DMS 273 treated with DMSO at 0.1 percent for 48 hours (cell line): ENCODE results near the gene JUN.

Experiments
- DNase-seq: peaks from one replicate; lab custom pipeline; 2025; lab: John Stamatoyannopoulos, UW

JUN gene

DNA sequence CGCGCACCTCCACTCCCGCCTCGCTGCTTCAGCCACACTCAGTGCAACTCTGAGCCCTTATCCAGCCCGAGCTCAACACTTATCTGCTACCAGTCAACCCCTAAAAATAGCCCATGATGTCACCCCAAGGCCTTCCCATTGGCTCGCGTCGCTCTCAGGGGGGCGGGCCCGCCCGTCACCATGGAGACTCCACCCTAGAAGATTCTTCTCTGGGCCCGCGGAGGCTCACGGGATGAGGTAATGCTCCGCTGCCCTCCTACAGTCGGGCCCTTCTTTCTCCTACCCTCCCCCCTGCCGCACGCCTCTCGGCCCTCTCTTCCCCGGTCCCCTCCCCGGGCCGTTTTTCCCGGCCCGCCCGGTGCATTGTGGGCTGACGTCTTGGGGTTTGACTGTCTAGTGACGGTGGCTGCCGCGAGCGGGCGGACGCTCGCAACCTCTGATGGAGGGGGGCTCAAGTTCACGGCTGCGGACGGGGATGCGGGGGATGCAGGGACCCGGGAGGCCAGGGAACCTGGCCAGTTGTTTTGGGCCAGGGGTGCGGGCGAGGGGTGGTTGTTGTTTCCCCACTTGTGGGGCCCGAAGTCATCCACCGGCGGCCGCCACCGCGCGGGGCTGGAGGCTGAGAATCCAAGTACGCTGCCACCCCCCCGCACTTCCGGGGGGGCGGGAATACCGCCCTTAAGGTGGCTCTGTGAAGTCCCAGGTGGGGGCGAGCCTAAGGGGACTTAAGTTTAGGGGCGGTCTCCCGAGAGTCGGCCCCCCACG lies at the start of gene JUN:
Gene JUN, minus strand, starts transcription at position 55 of the 765 bp plus-strand sequence. CDS start 977 bp downstream, outside the sequence.
- peak; percentile 98 for DNase-seq

DNA sequence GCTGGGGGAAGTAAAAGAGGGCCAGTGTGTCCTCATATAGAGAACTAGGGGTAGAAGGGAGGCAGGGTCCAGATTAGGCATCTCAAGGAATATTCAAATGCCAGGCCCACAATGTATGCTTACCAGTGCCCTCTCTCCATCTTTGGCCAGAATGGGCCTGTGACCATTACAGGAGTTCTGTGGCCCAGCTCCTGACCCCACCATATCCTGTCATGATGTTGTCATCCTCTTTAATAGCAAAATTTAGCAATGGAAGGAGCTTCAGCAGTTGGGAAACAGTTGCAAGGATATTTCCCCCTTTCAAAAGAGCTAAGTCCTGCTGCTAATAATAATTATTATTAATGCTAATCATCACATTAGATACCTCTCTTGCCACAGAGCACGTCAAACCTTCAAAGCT lies 49.3 kb upstream of the JUN start:
- no peak for DNase-seq

DNA sequence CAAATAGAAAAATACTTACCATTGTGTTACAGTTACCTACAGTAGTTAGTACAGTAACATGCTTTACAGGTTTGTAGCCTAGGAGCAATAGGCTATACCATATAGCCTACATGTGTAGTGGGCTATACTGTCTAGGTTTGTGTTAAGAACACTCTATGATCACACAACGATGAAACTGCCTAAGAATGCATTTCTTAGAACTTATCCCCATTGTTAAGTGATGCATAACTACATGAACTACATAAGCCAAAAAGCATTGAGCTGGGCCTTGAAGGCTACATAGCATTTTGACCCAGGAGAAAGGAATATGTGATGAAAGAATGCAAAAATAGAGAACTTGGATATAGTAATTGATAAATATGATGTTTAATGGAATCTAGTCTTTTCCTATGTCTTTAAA lies 46.4 kb upstream of the JUN start:
- DNase-seq: no peak

DNA sequence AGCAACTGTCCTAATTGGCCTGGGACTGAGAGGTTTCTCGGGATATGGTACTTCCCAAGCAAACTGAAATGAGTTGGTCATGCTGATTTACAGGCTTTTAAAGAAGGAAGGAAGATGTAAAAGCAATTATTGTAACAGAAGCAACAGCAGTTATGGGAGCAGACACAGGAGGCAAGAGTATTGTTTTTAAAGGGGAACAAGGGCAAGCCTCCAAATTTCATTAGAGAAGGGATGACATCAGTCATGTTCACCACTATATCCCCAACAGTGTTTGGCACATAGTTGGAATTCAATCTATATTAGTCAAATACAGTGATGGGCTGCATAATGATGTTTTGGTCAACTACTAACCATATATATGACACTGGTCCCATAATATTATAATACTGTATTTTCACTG lies 46.0 kb upstream of the JUN start:
- no peak for DNase-seq

DNA sequence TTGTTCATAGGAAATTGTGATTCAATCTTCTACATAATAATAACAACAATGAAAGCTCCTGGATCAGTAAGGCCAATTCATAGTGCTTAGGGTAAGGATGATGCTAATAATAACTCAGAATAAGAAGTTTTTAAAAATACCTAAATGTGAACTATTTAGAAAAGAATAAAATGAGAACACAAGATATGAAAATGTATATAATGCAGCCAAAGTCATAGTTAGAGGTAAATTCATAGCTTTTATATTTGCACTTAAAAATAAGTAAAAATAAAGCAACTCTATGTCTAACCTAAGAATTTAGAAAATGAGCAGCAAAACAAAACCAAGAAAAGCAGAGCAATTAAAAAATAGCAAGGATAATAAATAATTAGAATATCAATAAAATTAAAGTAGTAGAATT lies 43.5 kb upstream of the JUN start:
- DNase-seq: no peak

DNA sequence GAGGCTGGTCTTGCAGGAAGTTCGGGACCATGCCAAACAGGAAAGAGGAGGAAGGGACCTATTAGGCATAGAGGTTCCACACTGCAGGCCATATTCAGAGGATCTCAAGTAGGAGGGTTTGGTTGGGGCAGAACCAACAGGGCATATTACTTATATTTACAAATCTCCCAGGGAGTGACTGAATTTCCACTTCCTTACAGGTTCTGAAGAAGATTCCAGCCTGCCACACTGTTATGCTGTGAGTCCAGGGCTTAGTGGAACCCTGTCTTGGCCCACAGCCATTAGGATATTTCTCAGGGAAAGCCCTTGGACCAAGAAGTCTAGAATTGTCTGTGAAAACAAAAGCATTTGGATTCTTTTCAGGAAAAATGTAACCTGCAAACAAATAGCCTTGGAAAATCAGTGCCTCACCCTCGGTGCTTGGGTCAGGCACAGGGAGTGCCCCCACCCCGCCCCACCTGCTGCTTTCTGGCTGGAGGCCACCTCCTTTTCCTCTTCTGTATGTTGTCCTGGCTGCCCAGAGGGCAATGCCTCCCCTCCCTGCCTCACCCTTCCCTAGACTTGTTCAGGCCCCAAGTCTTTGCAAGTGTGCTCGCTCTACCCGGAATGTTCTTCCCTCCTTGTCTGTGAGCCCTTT lies 41.0 kb upstream of the JUN start:
- DNase-seq: no peak

DNA sequence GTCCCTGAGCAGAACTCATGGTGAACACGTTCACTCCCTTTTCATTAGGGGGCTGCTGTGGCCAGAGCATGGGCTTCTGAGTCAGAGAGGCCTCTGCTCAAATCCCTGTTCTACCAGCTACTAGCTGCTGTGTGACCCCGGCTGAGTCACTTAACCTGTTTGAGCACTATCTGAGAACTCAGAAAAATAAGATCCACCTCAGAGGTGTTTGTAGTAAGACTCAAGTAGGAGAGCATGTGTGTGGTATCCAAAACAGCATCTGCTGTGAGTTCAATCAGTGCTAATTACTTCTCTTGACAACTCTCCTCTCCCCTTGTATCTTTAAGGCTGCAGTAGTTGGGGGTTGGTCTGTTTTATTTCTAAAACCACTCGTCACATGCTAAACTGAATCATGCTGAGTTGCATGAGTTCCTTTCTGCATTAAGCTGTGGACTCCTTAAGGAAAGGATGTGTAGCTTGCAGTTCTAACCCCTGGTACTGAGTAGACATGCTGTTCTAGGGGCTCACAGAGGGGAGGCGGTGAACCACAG lies 39.7 kb upstream of the JUN start:
- DNase-seq: no peak

DNA sequence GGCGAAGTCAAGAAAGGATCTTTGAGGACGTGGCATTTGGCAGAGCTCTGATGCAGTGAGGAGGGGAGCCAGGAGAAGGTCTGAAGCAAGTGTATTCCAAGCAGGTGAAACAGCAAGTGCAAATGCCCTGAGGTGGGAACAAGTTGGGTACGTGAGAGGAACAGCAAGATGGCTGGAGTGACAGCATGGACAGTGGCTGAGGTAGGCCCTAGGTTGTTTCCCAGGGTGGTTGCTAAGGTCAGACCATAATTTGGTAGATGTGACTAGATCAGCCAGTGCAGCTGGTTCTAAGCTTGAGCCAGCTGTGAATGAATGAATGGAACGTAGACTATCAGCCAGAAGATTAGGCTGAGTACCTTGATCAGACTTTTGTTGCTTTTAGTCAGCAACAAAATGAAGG lies 37.5 kb upstream of the JUN start:
- no peak for DNase-seq

DNA sequence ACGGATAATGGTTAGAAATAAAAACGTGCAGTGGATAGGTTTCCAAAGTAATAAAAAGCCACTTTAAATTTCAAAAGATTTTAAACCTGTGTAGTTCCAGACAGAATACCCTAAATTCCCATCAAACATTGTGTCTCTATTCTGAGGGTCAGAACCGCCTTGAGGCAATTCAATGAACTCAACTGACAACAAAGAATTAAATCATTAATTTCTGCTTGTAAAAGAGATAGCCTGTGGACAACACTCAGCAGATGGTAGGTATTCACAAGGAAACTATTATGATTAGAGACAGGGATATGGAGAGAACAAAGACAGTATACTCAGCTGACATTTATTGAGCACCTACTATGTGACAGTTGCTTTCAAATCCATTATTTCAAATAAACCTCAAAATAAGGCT lies 35.1 kb upstream of the JUN start:
- DNase-seq: no peak

DNA sequence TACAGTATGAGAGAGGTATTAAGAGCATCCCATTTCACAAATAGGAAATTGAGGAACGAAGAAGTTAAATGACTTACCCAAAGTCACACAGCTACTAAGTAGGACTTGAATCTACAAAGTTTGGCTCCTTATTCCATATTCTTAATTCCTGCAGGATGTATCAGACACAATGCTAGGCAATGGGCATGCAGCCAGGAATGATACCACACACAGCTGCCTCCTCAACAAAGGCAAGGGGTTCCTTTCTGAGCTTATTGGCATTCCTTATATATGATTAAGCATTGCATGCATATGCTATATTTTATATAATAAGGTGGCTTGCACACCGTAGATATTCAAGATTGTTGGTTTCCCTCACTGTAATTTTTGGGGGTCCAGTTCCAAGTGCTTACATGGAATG lies 34.2 kb upstream of the JUN start:
- no peak for DNase-seq

DNA sequence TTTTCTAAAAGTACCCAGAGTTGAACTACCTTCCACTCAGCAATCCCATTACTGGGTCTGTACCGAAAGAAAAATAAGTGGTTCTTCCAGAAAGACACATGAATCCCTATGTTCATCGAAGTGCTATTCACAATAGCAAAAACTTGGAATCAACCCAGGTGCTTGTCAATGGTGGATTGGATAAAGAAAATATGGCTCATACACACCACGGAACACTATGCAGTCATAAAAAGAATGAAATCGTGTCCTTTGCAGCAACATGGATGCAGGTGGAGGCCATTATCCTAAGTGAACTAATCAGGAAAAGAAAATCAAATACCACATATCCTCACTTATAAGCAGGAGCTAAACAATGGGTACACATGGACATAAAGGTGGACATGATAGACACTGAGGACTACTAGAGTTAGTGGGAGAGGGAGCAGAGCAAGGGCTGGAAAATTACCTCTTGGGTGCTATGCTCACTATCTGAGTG lies 32.9 kb upstream of the JUN start:
- DNase-seq: no peak

DNA sequence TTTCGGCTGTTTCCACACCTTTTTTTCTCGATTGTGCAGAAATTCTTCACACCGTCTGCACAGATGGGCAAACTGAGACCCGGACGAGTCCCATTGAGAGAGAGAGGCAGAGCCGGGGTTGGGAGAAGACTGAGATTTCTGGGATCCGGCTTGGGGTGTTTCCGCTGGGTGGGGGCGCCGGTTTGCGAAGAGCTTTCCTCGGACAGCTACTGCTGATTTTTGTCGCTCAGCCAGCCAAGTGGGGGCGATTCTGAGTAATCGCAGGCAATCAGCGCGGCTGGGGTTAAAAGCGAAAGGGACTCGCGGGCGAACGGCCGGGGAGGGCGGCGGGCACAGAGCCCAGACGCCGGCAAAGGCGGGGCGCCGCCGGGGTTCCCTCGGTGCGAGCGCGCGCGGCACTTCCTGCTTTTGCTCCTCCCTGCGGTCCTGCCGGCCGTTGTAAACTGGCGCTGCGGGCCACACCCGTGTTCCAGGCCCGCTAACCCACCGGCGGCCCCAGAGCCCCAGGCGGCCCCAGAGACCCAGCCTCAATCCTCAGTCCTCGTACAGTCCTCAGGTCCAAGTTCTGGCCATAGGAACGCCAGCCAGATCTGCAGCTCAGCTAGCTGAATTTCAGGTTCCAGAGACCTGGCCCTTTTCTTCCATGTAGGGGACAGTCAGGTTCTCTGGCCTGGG lies 32.4 kb upstream of the JUN start:
- peak; percentile 75 for DNase-seq

DNA sequence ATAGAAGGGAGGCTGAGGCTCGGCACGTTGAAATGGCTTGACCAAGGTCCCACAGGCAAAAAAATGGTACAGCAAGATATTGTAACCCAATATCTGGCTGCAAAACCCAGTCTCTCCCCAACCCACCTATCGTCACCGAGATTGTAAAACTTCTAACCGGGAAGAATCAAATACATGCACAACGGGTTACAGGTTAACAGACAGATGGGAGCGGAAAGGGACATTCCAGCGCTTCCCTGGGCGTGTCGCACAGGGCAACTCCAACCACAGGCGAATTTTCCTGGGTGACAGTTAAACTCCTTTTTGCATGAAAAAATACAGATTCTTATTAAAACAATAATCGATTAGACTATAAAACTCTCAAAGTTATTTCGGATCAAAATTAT lies 31.8 kb upstream of the JUN start:
- DNase-seq: no peak

DNA sequence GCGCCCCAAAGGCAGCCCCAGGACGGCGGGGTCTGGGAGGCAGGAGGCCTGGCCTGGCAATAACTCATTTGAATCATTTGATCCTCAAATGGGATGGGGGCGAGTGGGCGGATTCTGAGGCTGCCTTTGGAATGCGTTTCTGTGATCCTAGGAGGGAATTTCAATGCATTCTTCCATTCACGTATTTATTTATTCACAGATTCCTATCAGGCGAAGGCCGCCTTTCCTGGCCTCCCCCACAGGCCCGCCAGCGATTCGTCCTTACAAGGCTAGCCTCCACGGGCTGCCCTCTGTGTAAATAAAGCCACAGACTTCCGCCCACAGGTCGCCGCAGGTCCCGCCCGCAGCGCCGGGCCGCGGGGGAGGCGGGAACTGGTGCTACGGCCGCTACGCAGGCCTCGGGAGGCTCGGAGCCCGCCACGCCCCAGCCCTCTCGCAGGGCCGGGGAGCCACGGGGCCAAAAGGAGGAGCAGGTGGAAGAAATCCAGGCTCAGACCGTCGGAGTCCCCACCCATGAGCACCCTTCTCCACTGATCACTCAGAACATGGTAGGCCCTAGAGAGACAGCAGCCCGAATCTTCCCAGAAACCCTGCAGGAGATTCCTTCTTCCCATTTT lies 31.3 kb upstream of the JUN start:
- no peak for DNase-seq

DNA sequence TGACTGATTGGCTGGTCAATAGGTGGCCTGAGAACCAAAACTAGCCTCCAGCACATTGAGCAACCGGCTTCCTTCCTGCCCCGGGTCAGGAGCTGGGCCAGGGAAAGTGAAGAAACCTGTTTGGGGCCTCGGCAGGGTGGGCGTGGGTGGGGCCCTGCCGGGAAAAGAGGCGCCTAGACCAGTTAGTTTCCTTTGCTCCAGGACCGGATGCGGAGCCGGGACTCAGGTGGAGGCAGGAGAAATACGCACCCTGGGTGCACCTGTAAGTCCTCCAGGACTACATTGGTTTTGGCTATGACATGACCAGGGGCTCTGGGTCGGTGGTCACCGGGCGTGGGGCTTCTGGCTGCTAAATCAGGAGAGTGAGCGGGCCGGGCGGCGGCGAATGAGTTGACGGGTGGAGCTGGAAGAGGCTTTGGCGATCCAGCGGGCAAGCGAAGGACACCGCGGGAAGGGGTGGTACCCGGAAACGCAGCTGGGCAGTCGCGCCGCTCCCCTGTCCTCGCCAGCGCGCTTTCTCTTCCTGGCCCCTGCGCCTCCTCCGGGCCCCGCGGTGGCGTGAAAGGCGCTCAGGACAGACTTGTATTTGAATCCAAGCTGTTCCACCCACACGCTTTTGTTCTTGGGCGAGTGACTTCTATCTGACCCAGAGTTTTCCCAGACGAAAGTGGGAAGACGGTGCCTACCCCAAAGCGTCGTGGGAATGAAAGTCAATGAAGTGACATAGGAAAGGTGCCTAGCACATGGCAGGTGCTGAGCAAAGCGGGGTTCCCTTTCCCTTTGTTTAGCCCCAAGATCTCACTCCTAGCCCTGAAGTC lies 30.6 kb upstream of the JUN start:
- DNase-seq: no peak

DNA sequence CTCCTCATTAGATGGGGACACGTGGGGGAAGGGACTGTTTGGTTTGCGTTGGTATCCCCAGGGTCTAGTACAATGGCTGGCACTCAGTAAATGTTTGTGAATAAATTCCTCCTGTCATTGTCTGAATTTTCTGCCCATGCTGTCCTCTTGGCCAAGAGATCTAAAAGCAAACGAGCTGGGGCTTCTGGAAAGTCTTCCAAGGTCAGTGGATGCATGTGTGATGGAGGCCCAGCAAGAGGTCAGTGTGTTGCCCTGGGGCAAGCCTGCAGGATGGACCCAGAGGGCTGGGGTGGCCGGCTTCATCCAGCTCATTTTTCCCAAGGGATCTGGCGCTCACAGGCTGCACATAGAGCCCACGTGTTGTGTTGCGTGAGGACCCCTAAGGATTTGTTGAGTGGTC lies 30.0 kb upstream of the JUN start:
- no peak for DNase-seq

DNA sequence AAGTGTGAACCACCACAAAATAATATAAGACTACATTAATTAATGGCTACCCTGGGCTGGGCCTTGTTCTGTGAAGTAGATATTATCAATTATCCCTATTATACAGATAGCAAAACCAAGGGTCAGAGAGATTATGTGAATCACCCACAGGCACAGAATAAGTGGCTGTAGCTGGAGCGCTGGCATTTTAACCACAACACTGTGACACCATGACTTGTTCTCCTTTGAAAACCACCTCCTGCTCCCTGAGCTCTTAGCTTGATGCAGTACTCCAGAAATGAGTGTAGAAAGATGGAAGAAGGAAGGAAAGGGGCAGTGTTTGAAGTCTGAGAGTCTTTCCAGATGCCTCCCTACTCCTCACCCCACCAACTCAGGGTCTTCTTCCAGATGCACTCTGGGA lies 29.5 kb upstream of the JUN start:
- DNase-seq: no peak

DNA sequence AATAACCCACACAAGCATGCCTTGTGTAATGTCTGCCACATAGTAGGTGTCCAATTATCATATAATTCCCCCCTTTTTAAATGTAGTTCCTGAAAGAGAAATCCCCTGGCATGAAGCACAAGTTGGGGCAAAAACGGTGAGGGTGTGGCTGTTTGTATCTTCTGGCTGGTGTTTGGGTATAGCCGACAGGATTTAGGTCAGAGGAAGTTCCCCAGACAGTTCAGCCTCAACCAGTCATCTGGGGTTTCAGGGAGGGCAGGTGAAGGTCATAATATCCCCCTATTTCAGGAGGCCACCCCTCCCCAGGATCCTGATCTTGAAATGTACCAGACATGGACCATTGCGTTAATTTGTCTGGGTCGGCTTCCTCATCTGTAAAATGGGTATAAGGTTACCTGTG lies 29.1 kb upstream of the JUN start:
- DNase-seq: no peak

DNA sequence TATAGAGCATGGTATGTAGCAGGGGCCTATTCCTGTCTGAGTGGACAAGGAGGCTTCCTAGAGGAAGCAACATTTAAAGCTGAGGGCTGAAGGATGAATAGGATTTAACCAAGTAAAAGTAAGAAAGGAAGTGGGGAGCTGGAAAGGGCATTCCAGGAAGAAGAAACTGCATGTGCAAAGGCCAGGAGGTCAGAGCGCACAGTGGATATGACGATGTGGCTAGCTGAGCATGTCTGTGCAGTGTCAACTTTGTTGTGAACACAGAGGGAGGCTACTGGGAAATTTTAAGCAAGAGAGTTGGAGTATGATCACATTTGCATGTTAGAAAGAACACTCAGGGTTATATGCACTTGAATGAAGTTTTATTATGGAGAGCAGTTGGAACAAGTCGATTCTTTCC lies 28.6 kb upstream of the JUN start:
- DNase-seq: no peak

DNA sequence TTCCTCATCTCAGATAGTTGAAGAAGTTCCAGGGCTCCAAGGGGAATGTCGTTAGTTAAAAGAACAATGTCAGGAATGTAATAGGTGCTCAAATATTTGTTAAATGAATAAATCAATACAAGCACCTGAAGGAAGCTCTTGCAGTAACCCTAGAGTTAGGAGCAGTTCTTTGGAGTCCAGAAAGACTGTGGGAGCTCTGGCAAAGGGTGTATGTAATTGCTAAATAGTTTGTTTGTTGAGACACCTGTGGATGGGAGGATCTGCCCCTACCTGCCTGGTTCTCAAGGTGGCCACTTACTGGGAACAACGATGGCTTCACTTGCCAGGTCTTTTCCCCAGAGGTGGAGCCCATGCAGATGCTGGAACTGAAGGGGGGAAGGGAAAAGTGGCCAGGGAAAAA lies 27.5 kb upstream of the JUN start:
- no peak for DNase-seq

DNA sequence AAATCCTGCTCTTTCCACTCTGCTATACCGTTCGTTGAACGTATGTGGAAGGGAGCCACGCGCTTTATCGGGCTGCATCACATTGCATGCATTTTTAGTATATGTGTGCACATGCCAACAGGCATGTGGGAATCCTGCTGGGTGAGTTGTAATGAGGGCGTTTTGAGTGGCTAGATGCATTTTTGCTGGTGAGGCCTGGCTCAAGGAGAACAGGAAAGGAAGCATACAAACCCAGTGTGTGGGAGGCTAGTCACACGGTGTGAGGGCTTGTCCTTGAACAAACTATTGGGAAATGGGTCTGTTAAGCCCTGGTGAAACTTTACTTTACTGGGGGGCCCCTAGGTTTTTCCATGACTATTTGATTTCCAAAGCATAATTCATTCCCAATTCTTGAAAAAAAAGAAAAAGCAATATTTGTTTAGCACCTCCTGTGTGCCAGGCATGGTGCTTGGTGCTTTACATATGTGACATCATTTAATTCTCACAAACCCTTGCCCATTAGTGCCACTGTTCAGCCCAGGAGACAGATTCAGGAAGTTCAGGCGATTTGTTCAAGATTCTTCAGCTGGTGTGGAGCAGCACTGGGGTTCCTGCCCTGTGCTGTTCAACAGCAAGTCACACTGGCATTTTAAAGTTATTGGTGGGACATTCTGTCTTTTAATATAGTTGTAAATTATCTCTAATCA lies 25.6 kb upstream of the JUN start:
- no peak for DNase-seq
